Panc1 (cell line): ENCODE data around the gene LPP.

Source experiments
- POLR2AphosphoS5 ChIP-seq: IDR thresholded peaks from 2 replicates; pipeline ENCODE4 v1.6.1; 2012; ENCODE audit warnings: mild to moderate bottlenecking, low read depth, low read length, moderate library complexity
- TF ChIP-seq, protein P1 (sequence below): fragments of 450-650 bp; IDR thresholded peaks from 2 replicates; pipeline ENCODE4 v1.5.1; 2017; ENCODE audit warnings: mild to moderate bottlenecking

DNA sequence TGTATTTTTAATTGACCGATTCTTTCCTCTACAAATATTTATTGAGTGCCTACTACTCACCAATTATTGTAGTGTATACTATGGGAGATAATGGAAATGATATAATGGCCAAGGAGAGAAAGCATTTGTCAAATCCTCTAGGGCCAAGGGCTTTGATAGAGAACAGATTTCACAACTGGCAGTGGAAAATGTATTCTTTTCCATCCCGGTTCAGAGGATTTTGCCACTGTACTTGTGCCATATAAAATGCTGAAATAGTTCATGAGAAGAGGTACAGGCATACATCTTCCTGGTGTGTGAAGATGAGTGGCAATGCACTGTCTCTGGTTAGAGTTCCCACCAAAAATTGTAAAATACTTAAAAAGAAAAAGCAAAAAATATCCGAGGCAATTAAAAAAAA is 566.3 kb downstream of the LPP start:
- TF ChIP-seq, protein P1, sequence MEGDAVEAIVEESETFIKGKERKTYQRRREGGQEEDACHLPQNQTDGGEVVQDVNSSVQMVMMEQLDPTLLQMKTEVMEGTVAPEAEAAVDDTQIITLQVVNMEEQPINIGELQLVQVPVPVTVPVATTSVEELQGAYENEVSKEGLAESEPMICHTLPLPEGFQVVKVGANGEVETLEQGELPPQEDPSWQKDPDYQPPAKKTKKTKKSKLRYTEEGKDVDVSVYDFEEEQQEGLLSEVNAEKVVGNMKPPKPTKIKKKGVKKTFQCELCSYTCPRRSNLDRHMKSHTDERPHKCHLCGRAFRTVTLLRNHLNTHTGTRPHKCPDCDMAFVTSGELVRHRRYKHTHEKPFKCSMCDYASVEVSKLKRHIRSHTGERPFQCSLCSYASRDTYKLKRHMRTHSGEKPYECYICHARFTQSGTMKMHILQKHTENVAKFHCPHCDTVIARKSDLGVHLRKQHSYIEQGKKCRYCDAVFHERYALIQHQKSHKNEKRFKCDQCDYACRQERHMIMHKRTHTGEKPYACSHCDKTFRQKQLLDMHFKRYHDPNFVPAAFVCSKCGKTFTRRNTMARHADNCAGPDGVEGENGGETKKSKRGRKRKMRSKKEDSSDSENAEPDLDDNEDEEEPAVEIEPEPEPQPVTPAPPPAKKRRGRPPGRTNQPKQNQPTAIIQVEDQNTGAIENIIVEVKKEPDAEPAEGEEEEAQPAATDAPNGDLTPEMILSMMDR: no peak
- TF ChIP-seq POLR2AphosphoS5: no peak
